GM10266 (cell line): ENCODE results near the gene ZFP69B.
A peak's percentile ranks its signal among the peaks of the same experiment; 100 is the strongest.
"Not testable (repeated sequence)": the region's sequence is repeated elsewhere in the genome, so short reads cannot be mapped to it uniquely, and the experiment has no call there.

Experiments
- DNase-seq: peaks from one replicate; pipeline ENCODE4 v3.0.0; 2012; ENCODE audit errors: extremely low spot score
- CTCF ChIP-seq: IDR thresholded peaks from 2 replicates; pipeline ENCODE4 v1.5.1; 2012; ENCODE audit warnings: mild to moderate bottlenecking, low read depth; ENCODE audit not compliant: control insufficient read depth, insufficient read depth; ENCODE audit errors: missing control alignments

The ZFP69B gene

GRCh38 chr1:40469327-40469726 is 19.1 kb downstream of the ZFP69B start:
- TF ChIP-seq CTCF = no peak
- no peak for DNase-seq

GRCh38 chr1:40475268-40475667 is 25.0 kb downstream of the ZFP69B start:
- DNase-seq = no peak
- no peak for TF ChIP-seq CTCF

GRCh38 chr1:40476924-40477677 is 26.8 kb downstream of the ZFP69B start, which contains the start of gene ZFP69:
Gene ZFP69, plus strand, starts transcription at chr1:40477290. Its CDS starts 2,072 bp downstream, at chr1:40479362.
- TF ChIP-seq CTCF = no peak
- peak; percentile 91 for DNase-seq

- DNase-seq = peak; percentile 42
- no peak for TF ChIP-seq CTCF
These were observed 27.4 kb downstream of the ZFP69B start for GRCh38 chr1:40477678-40478053.

GRCh38 chr1:40478276-40478675 is 28.0 kb downstream of the ZFP69B start:
- TF ChIP-seq CTCF = no peak
- DNase-seq = no peak

- no peak for TF ChIP-seq CTCF
- no peak for DNase-seq
These were observed 28.9 kb downstream of the ZFP69B start for GRCh38 chr1:40479156-40479555.

GRCh38 chr1:40495315-40495903 is 45.1 kb downstream of the ZFP69B start:
- no peak for DNase-seq
- no peak for TF ChIP-seq CTCF

GRCh38 chr1:40502651-40503050 is 52.4 kb downstream of the ZFP69B start:
- DNase-seq = not testable (repeated sequence)
